ENCODE data around the gene XKRX. TPM values are rescaled to one million over a fixed set of nuclear protein-coding genes. Genes with fewer than 3 reads are reported as not detected.
A peak's percentile ranks its signal among the peaks of the same experiment; 100 is the strongest.

The XKRX gene
- total RNA-seq, 1 experiment from 2014 or later = 0.33 TPM

- no peak overlapping the region for H3K27ac Mint-ChIP-seq (ENCODE audit: unreplicated experiment)
- peaks cover 2% of the 10 kb centered on the region for H3K9me3 Mint-ChIP-seq (ENCODE audit: low read depth, unreplicated experiment)
- H3K36me3 Mint-ChIP-seq (ENCODE audit: insufficient read depth, unreplicated experiment) = no peaks in the 10 kb centered on the region
- H3K27me3 Mint-ChIP-seq (ENCODE audit: unreplicated experiment) = no peaks in the 10 kb centered on the region
- H3K4me3 Mint-ChIP-seq (ENCODE audit: low read depth, unreplicated experiment) = no peak overlapping the region
- intact Hi-C loops (cut with micrococcal nuclease; ENCODE audit: unreplicated experiment) = no loop called here
- no peak for DNase-seq
- no TSS peak for BruUV-seq (replicated peaks)
- TF ChIP-seq CTCF (IDR thresholded peaks at IDR 0.05; ENCODE audit: unreplicated experiment) = no peak
- CTCF ChIA-PET = no interaction called here
- H3K4me1 Mint-ChIP-seq (ENCODE audit: low read depth, unreplicated experiment) = peaks cover 8% of the 10 kb centered on the region
Observed at GRCh38 chrX:100905620-100906019, 23.1 kb downstream of the XKRX start.

- TF ChIP-seq CTCF (IDR thresholded peaks at IDR 0.05; ENCODE audit: unreplicated experiment) = no peak
- H3K27me3 Mint-ChIP-seq (ENCODE audit: unreplicated experiment) = no peaks in the 10 kb centered on the region
- BruUV-seq (replicated peaks) = no TSS peak
Observed at GRCh38 chrX:100904433-100904832, 24.3 kb downstream of the XKRX start.

GRCh38 chrX:100895365-100896075 lies 33.2 kb downstream of the XKRX start:
- peak; percentile 18 for TF ChIP-seq CTCF (IDR thresholded peaks at IDR 0.05; ENCODE audit: unreplicated experiment)
- no peaks in the 10 kb centered on the region for H3K4me1 Mint-ChIP-seq (ENCODE audit: low read depth, unreplicated experiment)
- DNase-seq = peak; percentile 49
- H3K4me3 Mint-ChIP-seq (ENCODE audit: low read depth, unreplicated experiment) = no peak overlapping the region
- H3K9me3 Mint-ChIP-seq (ENCODE audit: low read depth, unreplicated experiment) = no peaks in the 10 kb centered on the region
- H3K27me3 Mint-ChIP-seq (ENCODE audit: unreplicated experiment) = no peaks in the 10 kb centered on the region
- no peak overlapping the region for H3K27ac Mint-ChIP-seq (ENCODE audit: unreplicated experiment)
- CTCF ChIA-PET = interaction anchor here (0.6 to 1.6 kb wide), 2 partner anchors 155 to 202 kb away, joined by 3 read pairs; partner anchors contain the start of gene CENPI
- intact Hi-C loops (cut with micrococcal nuclease; ENCODE audit: unreplicated experiment) = loop anchor here (1.0 to 10.0 kb wide), 4 partner anchors 99 to 391 kb away; partner anchors contain the start of gene CENPI
- H3K36me3 Mint-ChIP-seq (ENCODE audit: insufficient read depth, unreplicated experiment) = no peaks in the 10 kb centered on the region
- BruUV-seq (replicated peaks) = no TSS peak

More at GRCh38 chrX:100904433-100904832, 24.3 kb downstream of the XKRX start:
- peaks cover 2% of the 10 kb centered on the region for H3K9me3 Mint-ChIP-seq (ENCODE audit: low read depth, unreplicated experiment)
- peaks cover 8% of the 10 kb centered on the region for H3K4me1 Mint-ChIP-seq (ENCODE audit: low read depth, unreplicated experiment)
- CTCF ChIA-PET = no interaction called here
- intact Hi-C loops (cut with micrococcal nuclease; ENCODE audit: unreplicated experiment) = no loop called here
- H3K4me3 Mint-ChIP-seq (ENCODE audit: low read depth, unreplicated experiment) = no peak overlapping the region
- no peaks in the 10 kb centered on the region for H3K36me3 Mint-ChIP-seq (ENCODE audit: insufficient read depth, unreplicated experiment)
- no peak for DNase-seq
- H3K27ac Mint-ChIP-seq (ENCODE audit: unreplicated experiment) = no peak overlapping the region

GRCh38 chrX:100883654-100884053 lies 45.1 kb downstream of the XKRX start:
- CTCF ChIA-PET = no interaction called here
- Mint-ChIP-seq H3K4me3 (ENCODE audit: low read depth, unreplicated experiment) (no peak overlapping the region), H3K36me3 (ENCODE audit: insufficient read depth, unreplicated experiment) (no peaks in the 10 kb centered on the region), H3K27ac (ENCODE audit: unreplicated experiment) (no peak overlapping the region), H3K27me3 (ENCODE audit: unreplicated experiment) (no peaks in the 10 kb centered on the region), H3K9me3 (ENCODE audit: low read depth, unreplicated experiment) (peaks cover 4% of the 10 kb centered on the region), H3K4me1 (ENCODE audit: low read depth, unreplicated experiment) (peaks cover 15% of the 10 kb centered on the region)
- intact Hi-C loops (cut with micrococcal nuclease; ENCODE audit: unreplicated experiment) = no loop called here
- DNase-seq = no peak
- no peak for TF ChIP-seq CTCF (IDR thresholded peaks at IDR 0.05; ENCODE audit: unreplicated experiment)
- BruUV-seq (replicated peaks) = no TSS peak

All from Calu3 (cell line).